HepG2 (cell line): ENCODE measurements around the gene WNT5B. TPM values are rescaled to one million over a fixed set of nuclear protein-coding genes. Genes with fewer than 3 reads are reported as not detected.

Experiments
- ARID4A ChIP-seq: sonication (generic); formaldehyde crosslinking; IDR thresholded peaks from 2 replicates; pipeline ENCODE4 v1.5.0; 2020; ENCODE audit warnings: mild to moderate bottlenecking, missing genetic modification reagents, borderline replicate concordance
- FOXJ3 ChIP-seq: sonication (generic); formaldehyde crosslinking; IDR thresholded peaks from 2 replicates; pipeline ENCODE4 v1.4.0; 2020; ENCODE audit warnings: missing genetic modification reagents, mild to moderate bottlenecking, borderline replicate concordance
- FOXK2 ChIP-seq: fragments of 450-650 bp; IDR thresholded peaks from 2 replicates; pipeline ENCODE4 v1.6.1; 2016
- HIVEP1 ChIP-seq: sonication (generic); formaldehyde crosslinking; IDR thresholded peaks from 2 replicates; pipeline ENCODE4 v1.4.0; 2020; ENCODE audit warnings: mild to moderate bottlenecking, missing genetic modification reagents
- HNF4A ChIP-seq: sonication (generic); formaldehyde crosslinking; IDR thresholded peaks from 2 replicates; pipeline ENCODE4 v1.4.0; 2020; ENCODE audit warnings: missing genetic modification reagents
- IKZF5 ChIP-seq: IDR thresholded peaks from 2 replicates; pipeline ENCODE4 v1.6.1; 2018; ENCODE audit warnings: missing genetic modification reagents, mild to moderate bottlenecking, missing compliant biosample characterization
- SALL1 ChIP-seq: sonication (generic); formaldehyde crosslinking; IDR thresholded peaks from 2 replicates; pipeline ENCODE4 v1.8.0; 2022; ENCODE audit warnings: mild to moderate bottlenecking, missing genetic modification reagents
- SIX1 ChIP-seq: sonication (generic); formaldehyde crosslinking; IDR thresholded peaks from 2 replicates; pipeline ENCODE4 v1.4.0; 2020; ENCODE audit warnings: missing genetic modification reagents, borderline replicate concordance
- ZFP82 ChIP-seq: sonication (generic); formaldehyde crosslinking; IDR thresholded peaks from 2 replicates; pipeline ENCODE4 v1.5.1; 2020; ENCODE audit warnings: mild to moderate bottlenecking, missing genetic modification reagents, borderline replicate concordance
- ZMYM2 ChIP-seq: sonication (generic); formaldehyde crosslinking; IDR thresholded peaks from 2 replicates; pipeline ENCODE4 v1.8.0; 2022; ENCODE audit warnings: mild to moderate bottlenecking, missing genetic modification reagents
- ZNF234 ChIP-seq: sonication (generic); formaldehyde crosslinking; conservative IDR thresholded peaks from 2 replicates; pipeline ENCODE4 v1.5.1; 2020; ENCODE audit warnings: mild to moderate bottlenecking, missing genetic modification reagents
- ZNF646 ChIP-seq: sonication (generic); formaldehyde crosslinking; IDR thresholded peaks from 2 replicates; pipeline ENCODE4 v1.9.0; 2021; ENCODE audit warnings: mild to moderate bottlenecking, missing genetic modification reagents
- ZNF780A ChIP-seq: sonication (generic); formaldehyde crosslinking; IDR thresholded peaks from 2 replicates; pipeline ENCODE4 v1.8.0; 2022; ENCODE audit warnings: mild to moderate bottlenecking, missing genetic modification reagents, moderate library complexity
- ZSCAN12 ChIP-seq: sonication (generic); formaldehyde crosslinking; IDR thresholded peaks from 2 replicates; pipeline ENCODE4 v1.9.0; 2021; ENCODE audit warnings: mild to moderate bottlenecking, missing genetic modification reagents
- polyA plus RNA-seq, 8 experiments: library from polyadenylated mRNA; depleted of rRNA in 3 of 8; stranded (reverse) in 7 of 8; unstranded in 1 of 8; fragments of >200 nt; fragmentation: Illumina TruSeq in 4 of 8; extraction: Trizol in 4 of 8; gene quantifications; 2 replicates each; pipeline versions ENCODE4 v1.2.1 to v1.2.3, GENCODE V29; 2011 to 2016; ENCODE audit warnings: low read depth in 4 of 8, missing spikeins in 1 of 8, mixed read lengths in 1 of 8; ENCODE audit not compliant: insufficient read depth in 1 of 8
- total RNA-seq, 5 experiments: library from RNA; depleted of rRNA; stranded (reverse); fragments of >200 nt; fragmentation: Illumina TruSeq; extraction: Trizol; gene quantifications; 2 replicates each; pipeline ENCODE4 v1.2.3, GENCODE V29; 2016; ENCODE audit warnings: low read depth in 1 of 5

Gene WNT5B
- total and polyA plus RNA-seq, 2 of the 13 experiments (the other 11 are each of a cell fraction or from before 2014, with no cell fraction given), result 0.04 TPM; not detected in 1

- no peak for TF ChIP-seq ZNF646 (CRISPR knock-in tag)
- peak; percentile 66; the same call in 1 of the 2 replicates for TF ChIP-seq ZMYM2 (CRISPR knock-in tag)
- peak; percentile 45; the same call in 1 of the 2 replicates for TF ChIP-seq ARID4A (CRISPR knock-in tag)
- peak; percentile 72 for TF ChIP-seq HNF4A (CRISPR knock-in tag)
- peak; percentile 90 for TF ChIP-seq SALL1 (CRISPR knock-in tag)
- TF ChIP-seq IKZF5 (CRISPR knock-in tag), result peak; percentile 70
- TF ChIP-seq ZNF780A (CRISPR knock-in tag), result no peak
- TF ChIP-seq ZFP82 (CRISPR knock-in tag), result 0 out of 2 replicates have a peak, but pooled peaks have one; percentile 42
- 0 out of 2 replicates have a peak, but pooled peaks have one; percentile 43 for TF ChIP-seq HIVEP1
- TF ChIP-seq ZNF234, result no peak
- peak; percentile 76 for TF ChIP-seq SIX1 (CRISPR knock-in tag)
- TF ChIP-seq FOXJ3 (CRISPR knock-in tag), result peak; percentile 59; the same call in 1 of the 2 replicates
- TF ChIP-seq ZSCAN12 (CRISPR knock-in tag), result no peak
- peak; percentile 43; the same call in 1 of the 2 replicates for TF ChIP-seq FOXK2
Observed at GRCh38 chr12:1668833-1669543, 40.0 kb downstream of the WNT5B start (continued).
